HG03571 (cell line): Measurements from ENCODE around the gene MUC2.

ENCODE experiments used
- ATAC-seq: cut with Tn5 transposase; IDR thresholded peaks from one replicate; pipeline ENCODE4 v1.9.1; 2021; ENCODE audit not compliant: unreplicated experiment

The MUC2 gene

DNA sequence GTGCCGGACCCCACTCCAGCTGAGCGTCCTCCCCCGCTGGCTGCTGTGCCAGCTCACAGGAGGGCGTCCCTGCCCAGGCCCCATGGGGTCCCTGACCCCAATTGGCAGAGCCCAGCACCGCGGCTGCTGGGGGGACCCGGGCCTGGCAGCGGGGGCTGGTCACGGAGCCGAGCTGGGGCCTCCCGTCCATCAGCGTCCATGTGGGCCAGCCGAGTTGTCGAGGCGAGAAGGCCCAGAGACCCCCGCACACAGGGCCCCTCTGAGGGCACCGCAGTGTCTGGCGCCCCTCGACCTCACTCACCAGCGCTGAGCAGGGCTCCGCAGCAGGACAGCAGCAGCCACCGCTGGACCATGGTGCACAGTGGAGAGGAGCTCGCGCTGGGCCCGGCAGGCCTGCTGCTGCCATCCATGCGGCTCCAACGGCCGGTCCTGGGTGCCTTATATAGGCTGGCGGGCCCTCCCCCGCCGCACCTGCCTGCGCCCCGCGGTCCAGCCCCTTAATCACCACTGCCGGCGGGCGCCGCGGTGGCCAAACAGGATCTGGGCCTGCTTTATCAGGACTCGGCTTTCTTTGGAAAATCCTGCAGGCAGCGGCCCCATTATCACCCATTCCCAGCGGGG lies 38.3 kb upstream of the MUC2 start, which contains the start of gene MUC6:
TSS of gene MUC6 (minus strand) at position 416 of the 621 bp plus-strand sequence. CDS start at position 353, 63 bp downstream.
- ATAC-seq = no peak

DNA sequence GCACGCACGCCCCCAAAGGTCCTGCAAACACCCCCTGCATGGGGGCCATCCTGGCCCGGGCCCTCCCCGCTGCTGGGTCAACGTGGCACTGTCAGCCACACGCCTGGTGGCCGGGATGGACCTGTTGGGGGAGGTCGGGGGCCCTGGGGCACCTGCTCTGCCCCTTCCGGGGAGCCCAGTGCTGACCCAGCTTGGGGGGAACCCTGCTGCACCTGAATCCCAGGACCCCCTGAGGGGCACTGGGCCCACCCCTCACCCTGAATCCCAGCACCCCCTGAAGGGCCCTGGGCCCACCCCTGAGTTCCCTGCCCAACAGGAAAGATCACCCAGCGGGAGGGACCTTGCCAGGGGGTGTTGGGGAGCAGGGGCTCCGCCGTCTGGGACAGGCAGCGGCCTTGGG lies 37.7 kb upstream of the MUC2 start:
- no peak for ATAC-seq

DNA sequence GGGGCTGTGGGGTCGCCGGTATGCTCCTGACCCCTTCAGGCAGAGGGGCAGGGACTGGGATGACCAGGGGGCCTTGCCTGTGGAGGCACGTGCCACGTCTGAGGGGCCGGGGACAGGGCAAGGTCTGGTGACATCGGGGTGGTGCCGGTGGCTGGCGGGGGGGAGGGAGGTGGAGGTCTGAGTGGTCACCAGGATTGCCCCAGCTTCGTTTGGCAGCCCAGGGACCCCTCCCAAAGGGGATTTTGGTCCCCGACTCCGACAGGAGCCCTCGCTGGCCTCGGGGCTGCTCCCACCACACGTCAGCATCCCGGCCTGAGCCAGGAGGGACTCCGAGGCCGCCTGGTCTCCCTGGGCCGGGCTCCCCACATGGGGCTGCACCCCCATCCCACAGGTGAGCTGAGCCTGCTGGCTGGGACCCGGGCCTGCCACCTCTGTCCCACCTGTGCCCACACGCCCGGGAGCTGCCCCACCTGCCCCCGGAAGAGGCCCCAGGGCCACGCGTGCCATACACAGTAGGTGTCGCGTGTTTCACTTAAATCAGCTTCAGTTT lies 37.1 kb upstream of the MUC2 start:
- no peak for ATAC-seq

DNA sequence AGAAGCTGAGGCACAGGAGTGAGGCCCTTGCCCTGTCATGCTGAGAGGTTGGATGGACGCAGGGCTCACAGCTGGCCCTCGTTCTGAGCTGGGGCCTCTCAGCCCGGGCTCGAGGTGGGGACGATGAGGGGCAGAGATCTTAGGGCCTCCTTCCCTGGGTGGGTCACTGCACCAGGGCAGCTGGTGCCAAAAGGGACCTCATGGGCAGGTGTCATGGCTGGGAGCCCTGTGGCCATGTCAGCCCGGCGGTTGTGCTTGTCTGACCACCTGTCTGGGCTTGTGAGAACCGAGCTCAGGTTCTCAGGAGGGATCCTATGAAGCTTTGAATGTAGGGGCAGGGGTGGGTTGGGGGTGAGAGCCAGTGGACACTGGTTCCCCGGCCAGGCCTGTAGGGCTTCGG lies 36.3 kb upstream of the MUC2 start:
- ATAC-seq = no peak

DNA sequence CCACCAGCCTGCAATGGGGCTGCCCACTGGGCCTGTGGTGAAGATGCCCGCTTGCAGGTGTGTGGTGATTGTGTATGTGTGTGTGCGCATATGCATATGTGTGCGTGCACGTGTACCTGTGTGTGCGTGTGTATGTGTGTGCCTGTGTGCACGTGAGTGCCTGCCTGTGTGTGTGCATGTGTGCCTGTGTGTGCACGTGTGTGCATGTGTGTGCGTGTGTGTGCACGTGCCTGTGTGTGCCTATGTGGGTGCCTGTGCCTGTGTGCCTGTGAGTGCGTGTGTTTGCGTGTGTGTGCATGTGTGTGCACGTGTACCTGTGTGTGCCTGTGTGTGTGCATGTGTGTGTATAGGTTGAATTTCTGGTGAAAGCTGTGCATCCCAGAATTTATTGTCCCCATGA lies 35.8 kb upstream of the MUC2 start:
- ATAC-seq = no peak

DNA sequence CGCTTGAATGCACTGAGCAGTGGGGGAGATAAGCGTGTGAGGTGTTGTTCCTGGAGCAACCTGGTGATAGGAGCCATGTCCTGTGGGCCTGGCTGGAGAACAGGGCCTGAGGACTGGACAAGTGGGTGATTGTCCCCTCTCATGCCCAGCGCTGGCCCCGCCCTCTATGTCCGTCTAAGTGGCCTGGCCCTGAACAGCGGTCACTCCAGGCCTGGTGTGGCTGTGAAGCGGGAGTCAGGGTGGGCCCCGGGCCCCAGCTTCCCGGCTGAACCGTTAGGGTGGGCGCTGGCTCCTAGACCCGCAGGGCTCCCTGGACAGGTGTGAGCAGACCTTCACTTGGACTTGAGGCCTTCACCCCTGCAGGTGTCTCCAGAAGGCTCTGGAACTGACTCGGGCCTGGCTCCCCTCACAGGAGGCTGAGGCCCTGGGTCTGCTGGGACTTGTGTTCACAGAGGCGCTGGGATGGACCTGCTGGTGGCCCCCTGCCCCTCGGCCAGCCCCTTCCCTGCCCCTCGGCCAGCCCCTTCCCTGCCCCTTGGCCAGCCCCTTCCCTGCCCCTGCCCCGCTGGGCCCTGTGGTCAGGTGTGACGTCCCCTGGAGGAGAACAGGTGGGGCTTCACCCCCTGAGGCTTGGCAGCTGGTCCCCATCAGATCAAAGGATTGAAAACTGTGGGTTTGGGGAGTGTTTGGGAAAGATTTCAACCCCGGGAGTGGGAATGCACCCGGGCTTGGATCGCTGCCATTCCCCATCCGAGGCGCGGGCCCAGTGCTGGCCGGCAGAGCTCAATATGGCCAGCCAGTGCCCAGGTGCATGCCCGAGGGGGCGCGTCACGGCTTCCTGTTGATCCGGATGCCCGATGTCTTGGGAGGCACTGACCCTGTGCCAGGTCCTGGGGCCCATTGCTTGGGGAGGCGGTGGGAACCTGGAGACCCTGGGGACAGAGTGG lies 34.9 kb upstream of the MUC2 start:
- ATAC-seq = no peak

DNA sequence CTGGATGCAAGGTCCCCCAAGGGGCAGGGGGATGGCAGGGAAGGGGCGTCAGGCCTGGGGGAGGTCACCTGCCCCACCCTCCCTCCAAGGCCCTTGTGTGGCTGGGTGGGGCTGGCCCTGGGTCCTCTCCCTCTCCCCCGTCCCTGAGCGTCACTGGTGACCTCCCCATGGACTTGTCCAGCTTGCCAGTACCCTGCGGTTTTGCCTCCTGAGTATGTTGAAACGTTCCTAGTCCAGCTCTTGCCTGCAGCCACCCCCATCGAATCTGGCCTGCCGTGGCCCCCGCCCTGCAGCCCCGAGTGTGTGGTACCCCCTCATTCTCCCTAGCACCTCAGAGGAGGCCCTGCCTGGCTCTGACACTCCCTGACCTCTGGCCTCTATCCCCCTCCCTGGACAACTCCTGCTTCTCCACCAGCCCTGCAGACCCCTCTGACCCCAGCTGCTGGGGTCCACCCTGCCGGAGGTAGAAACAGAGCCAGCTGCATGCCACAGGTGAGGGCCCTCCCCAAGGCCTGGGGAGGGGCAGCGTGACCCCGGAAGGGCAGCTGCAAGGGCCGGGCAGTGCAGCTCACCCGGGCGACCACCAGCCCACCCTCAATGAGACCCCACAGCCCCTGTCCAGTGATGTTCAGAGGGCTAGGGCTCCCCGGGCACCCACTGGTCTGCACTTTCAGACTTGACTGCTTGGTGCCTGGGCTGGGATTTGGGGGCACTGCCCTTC lies 34.1 kb upstream of the MUC2 start:
- ATAC-seq = no peak

DNA sequence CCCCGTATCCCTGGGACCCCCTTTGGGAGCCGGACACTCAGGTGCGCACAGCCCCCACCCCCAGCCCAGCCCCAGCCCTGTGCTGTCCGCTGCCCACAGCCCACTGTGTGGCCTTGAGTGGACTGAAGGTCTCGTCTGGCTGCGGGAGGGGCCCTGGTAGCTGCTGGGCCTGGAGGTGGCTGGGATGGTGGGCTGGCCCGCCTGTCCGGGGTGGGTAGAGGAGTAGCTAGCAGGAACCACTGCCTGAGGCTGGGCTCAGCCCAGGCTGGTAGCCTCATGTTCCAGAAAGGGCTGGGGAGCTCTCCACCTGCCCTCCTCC lies 33.6 kb upstream of the MUC2 start:
- ATAC-seq = no peak

DNA sequence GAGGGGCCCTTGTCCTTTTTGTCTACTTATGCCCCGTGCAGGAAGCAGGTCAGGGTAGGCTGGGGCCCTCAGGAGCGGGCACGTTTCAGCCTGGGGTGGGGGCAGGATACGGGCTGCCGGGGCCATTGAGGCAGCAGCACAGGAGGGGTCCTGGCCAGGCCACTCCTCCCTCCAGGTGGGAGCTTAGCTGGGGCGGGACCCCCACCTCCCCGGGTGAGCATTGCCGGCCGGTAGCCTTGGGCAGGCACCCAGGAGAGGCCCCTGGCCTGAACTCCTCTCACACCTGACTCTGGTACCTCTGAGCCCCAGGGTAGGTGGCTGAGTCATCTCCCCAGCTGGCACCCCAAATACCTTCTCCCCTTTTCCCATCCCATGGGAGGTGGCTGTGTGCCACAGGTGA lies 33.2 kb upstream of the MUC2 start:
- ATAC-seq = no peak

DNA sequence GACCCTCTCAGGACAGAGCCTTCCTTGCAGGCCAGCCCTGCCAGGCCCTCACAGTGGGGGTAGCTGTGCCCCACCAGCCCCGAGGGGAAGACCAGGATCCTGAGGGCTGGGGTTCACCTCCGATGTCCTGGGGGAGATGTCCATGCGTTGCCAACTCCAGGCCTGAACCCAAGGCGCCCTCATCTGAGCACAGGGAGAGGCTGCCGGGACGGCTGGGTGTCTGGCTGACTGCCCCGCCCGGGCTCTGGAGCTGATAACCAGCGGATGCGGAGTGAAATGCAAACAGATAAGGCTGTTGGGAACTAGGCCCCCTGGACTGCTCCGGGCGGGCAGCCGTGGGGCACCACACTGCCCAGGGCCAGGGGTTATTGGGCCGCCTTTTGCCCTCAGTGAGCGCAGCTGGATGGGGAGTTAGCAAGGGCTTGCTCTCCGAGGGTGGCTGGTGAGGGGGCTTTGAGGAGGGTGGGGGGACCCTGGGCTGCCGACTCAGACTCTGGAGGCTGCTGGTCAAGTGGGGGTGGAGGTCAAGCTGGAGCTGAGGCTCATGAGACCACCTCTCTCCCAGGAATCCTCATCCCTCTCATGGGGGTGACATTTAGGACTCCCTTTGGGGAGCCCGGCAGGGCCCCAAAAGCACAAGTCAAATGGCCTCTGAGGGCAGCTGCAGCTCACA lies 32.6 kb upstream of the MUC2 start:
- ATAC-seq = no peak

DNA sequence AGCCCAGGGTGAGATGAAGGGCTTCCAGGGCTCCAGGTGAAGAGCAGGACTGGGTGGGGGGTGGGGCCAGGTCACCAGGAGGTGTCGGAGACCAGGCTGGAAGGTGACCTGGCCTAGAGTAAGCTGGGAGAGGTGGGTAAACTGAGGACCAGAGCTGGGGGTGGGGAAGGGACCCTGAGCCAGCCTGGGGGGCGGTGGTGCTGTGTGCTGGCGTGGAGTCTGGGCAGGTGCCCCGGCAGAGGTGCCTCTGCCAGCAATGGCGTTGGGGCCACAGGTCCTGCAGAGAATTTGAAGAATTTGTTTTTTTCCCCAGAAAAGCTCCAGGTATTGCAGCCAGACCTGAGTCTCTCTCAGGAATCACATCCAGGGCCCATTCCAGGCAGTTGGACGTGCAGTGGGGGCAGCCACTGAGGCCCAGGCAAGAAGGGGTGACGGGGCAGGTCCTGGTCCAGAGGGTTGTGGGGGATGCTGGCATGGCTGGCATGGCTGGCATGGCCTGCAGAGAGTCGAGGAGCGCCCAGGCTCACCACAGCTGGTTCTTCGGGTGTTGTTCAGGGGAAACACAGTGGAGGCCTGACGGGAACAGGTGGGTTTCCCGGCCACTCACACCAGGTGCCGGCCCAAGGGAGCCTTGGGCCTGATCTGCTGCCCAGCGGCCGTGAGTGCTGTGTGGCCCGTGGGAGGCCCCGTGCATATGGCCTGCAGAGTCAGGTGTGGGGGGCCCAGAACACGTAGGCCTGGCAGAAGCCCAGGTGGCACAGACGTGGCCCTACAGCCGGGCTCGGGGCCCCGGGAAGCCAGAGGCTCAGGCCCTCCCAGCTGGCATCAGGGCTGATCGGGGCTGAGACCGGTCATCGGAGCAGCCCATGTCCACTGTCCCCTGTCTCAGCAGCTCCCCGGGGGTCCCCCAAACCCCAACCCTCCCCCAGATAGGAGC lies 31.8 kb upstream of the MUC2 start:
- no peak for ATAC-seq

DNA sequence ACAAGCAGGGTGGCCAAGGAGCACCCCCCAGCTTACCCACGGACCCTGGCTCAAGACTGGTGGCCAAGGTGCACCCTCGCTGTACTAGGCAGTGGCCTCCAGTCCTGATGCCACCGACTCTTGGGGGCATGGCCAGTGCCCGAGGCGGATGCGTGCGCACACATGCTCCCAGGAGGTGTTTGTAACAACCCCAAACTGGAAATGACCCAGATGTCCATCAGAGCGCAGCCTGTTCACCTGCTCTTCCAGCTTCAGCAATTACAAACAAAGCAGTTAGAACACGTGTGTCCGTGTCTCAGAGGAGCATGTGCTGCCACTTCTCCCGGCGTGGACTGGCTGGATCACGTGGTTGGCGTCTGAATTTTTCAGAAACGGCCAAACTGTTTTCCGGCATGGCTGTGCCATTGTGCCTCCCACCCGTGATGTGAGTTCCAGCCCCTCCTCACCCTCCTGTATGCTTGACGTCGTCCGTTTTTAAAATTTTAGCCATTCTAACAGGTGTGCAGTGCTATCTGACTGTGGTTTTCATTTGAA lies 31.0 kb upstream of the MUC2 start:
- ATAC-seq = no peak

DNA sequence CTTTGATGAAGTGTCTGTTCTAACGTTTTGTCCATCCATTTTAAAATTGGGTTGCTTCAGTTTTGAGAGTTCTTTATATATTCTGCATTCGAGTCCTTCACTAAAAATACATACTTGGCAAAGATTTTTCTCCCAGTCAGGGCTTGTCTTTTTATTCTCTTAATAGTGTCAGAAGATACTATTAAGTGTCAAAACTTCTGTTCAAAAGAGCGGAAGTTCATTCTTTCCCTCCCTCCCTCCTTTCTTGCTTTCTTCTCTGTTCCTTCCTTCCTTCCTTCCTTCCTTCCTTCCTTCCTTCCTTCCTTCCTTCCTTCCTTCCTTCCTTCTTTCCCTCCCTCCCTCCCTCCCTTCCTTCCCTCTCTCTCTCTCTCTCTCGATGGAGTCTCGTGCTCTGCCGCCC lies 30.5 kb upstream of the MUC2 start:
- no peak for ATAC-seq

DNA sequence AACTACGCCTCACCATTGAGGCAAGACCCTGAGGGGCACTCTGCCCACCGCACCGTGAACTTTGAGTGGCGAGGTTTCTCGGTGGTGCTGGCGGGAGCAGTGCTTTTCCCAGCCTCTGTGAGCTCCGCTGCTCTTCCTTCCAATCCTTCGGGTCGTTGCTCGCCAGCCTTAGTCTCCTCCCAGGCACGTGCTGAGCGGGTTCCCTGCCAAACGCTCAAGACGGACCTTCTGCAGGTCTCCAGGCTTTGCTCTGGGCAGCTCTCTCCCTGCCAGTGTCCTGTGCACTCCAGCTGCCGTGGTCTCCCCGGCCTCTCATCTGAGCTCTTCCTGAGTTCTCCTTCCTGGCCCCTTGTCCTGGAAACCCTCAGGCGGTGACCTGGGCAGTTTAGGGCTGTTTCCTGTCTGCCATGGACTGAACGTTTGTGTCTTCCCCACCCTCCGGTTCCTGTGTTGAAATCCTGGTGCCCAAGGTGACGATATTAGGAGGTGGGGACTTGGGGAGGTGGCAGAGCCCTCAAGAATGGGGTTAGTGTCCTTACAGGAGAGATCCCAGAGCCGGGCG lies 27.0 kb upstream of the MUC2 start:
- no peak for ATAC-seq

DNA sequence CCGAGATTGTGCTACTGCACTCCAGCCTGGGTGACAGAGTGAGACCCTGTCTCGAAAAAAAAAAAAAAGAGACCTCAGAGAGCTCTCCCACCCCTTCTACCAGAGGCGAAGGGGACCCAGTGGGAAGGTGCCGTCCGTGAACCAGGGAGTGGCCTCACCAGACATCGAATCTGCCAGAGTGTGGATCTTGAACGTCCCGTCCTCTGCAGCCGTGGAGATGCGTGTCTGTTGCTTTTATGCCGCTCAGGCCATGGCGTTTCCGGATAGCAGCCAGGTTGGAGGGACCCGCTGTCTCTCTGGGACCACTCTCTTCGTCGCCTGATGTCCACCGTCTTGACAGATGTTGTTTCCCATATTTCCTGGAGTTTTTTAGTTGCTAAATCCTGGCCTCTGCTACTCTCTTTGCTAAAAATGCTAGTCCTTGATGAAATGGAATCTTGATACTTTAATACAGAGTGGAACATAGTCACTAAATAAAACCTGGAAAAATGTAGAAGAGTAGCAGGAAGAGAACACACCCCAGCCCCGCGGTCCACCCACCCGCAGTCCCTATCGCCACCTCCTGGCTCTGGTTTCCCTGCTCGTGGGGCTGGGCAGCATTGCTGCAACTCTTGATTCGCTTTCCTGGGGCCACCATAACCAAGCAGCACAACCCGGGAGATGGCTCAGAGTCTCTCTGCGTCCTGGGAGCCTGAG lies 26.2 kb upstream of the MUC2 start:
- ATAC-seq = no peak

DNA sequence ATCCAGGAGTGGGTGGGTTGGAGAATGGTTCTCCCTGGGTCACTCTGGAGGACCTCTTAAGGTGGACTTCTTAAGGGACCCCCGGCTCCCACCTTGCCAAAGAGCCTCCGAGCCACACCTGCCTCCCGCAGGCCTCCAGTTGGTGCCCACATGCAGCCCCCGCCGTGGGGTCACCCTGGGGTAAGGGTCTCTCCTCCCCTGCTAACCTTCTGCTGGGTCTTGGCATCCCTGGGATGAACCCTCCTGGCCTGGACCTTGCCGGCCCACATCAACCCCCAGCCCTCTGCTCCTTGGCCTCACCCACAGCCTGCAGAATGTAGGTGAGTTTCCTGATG lies 25.6 kb upstream of the MUC2 start:
- ATAC-seq = no peak

DNA sequence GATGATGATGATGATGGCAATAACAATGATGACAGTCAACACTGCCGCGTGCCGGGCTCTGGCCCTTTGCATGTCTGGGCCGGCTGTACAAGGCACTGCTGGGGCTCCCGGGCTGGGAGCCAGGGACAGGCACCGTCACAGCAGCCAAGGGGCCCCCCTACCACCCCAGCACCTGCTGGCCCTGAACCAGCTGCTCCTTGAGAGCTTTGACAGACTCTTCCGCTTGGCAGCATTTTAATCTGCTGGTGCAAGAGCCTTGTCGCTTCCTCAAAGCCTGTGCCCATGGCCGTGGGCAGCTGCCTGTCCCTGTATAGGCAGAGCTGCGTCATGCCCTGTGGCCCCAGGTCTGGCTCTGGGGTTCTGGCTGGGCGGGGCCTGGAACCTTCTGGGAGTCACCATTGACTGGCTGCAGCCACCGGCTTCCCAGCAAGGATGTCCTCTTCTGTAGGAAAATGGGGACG lies 25.2 kb upstream of the MUC2 start:
- ATAC-seq = no peak

DNA sequence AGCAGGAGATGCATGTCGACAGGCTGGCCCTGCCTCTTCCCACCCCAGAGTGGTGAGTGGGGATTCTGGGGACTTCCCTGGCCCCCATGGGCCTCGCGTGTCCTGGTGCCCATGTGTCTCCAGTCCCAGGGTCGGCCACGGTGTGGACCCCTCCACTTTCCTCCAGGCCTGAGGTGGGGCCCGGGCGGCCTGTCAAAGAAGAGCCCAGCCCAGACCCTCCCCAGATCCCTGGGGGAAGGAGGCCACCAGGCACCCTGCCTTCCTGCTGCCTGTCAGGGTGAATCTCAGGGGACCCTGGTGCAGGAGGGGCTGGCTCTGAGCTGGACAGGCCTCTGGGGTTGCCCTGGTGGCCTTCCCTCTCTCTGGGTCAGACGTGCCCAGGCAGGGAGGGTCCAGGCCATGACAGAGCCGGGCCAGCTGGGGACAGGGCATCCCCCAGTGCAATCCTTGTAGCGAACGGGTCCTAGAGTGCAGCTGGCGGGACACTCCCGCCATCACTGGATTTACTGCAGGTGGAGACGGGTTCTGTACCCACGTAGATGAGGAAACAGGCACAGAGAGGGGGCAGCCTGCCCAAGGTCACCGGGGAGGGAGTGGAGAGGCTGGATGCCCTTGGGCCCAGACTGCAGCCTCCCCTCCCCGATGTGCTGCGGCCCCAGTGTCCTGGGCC lies 24.6 kb upstream of the MUC2 start:
- ATAC-seq = no peak
